ENCODE measurements around the gene PPP3CB.

- TF ChIP-seq, protein P1, sequence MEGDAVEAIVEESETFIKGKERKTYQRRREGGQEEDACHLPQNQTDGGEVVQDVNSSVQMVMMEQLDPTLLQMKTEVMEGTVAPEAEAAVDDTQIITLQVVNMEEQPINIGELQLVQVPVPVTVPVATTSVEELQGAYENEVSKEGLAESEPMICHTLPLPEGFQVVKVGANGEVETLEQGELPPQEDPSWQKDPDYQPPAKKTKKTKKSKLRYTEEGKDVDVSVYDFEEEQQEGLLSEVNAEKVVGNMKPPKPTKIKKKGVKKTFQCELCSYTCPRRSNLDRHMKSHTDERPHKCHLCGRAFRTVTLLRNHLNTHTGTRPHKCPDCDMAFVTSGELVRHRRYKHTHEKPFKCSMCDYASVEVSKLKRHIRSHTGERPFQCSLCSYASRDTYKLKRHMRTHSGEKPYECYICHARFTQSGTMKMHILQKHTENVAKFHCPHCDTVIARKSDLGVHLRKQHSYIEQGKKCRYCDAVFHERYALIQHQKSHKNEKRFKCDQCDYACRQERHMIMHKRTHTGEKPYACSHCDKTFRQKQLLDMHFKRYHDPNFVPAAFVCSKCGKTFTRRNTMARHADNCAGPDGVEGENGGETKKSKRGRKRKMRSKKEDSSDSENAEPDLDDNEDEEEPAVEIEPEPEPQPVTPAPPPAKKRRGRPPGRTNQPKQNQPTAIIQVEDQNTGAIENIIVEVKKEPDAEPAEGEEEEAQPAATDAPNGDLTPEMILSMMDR (IDR thresholded peaks at IDR 0.05), result no peak
- no peak for TF ChIP-seq POLR2AphosphoS5 (IDR thresholded peaks at IDR 0.05)
- TF ChIP-seq POLR2A (IDR thresholded peaks at IDR 0.05), result no peak
These were observed 48.9 kb downstream of the PPP3CB start for GRCh38 chr10:73446926-73447325.

Measured in upper lobe of left lung (tissue), 4 donors.